Smooth muscle cell (in vitro differentiated cells): Measurements from ENCODE around the gene CTBP2. TPM values are rescaled to one million over a fixed set of nuclear protein-coding genes. Genes with fewer than 3 reads are reported as not detected.

ENCODE experiments used
- DNase-seq: peaks from one replicate; lab custom pipeline; 2025; ENCODE audit not compliant: unreplicated experiment; lab: John Stamatoyannopoulos, UW
- H2AFZ ChIP-seq: fragments of 200-600 bp; sonication (generic); 2 replicates; pipeline ENCODE4 v1.6.0; 2016; ENCODE audit warnings: antibody characterized with exemption, low read depth, mild to moderate bottlenecking
- H3F3A ChIP-seq: fragments of 200-600 bp; sonication (generic); 2 replicates; pipeline ENCODE4 v1.6.0; 2017; ENCODE audit warnings: antibody characterized with exemption, low read depth
- H3K27ac ChIP-seq: fragments of 200-600 bp; sonication (generic); 2 replicates; pipeline ENCODE4 v1.5.1; 2016; ENCODE audit warnings: low read depth, mild to moderate bottlenecking
- H3K27me3 ChIP-seq: fragments of 200-600 bp; sonication (generic); 2 replicates; pipeline ENCODE4 v1.6.1; 2016; ENCODE audit warnings: low read depth, mild to moderate bottlenecking
- H3K36me3 ChIP-seq: fragments of 200-600 bp; sonication (generic); 2 replicates; pipeline ENCODE4 v1.5.1; 2016; ENCODE audit warnings: low read depth
- H3K4me1 ChIP-seq: fragments of 200-600 bp; sonication (generic); 2 replicates; pipeline ENCODE4 v1.5.1; 2016; ENCODE audit warnings: low read depth
- H3K4me2 ChIP-seq: fragments of 200-600 bp; sonication (generic); 2 replicates; pipeline ENCODE4 v1.6.0; 2016; ENCODE audit warnings: mild to moderate bottlenecking
- H3K4me3 ChIP-seq: fragments of 200-600 bp; sonication (generic); 2 replicates; pipeline ENCODE4 v1.5.1; 2016; ENCODE audit warnings: mild to moderate bottlenecking
- H3K79me2 ChIP-seq: fragments of 200-600 bp; sonication (generic); 2 replicates; pipeline ENCODE4 v1.6.0; 2016; ENCODE audit warnings: low read depth, mild to moderate bottlenecking
- H3K9ac ChIP-seq: fragments of 200-600 bp; sonication (generic); 2 replicates; pipeline ENCODE4 v1.6.0; 2016; ENCODE audit warnings: low read depth
- H3K9me3 ChIP-seq: fragments of 200-600 bp; sonication (generic); replicated peaks from 2 replicates; pipeline ENCODE4 v1.5.1; 2016; ENCODE audit warnings: low read depth
- H4K20me1 ChIP-seq: fragments of 200-600 bp; sonication (generic); 2 replicates; pipeline ENCODE4 v1.6.0; 2016; ENCODE audit warnings: low read depth
- CTCF ChIP-seq: fragments of 200-600 bp; sonication (generic); IDR thresholded peaks from 2 replicates; pipeline ENCODE4 v1.5.1; 2017; ENCODE audit warnings: borderline replicate concordance, mild to moderate bottlenecking, antibody characterized with exemption; ENCODE audit not compliant: insufficient read depth, poor library complexity, severe bottlenecking
- WGBS: methylation state at CpG from one replicate; pipeline ENCODE4 v1.1.7; 2016; ENCODE audit warnings: low lambda C conversion rate; 5-methylcytosine and 5-hydroxymethylcytosine counted together
- polyA plus RNA-seq: library from polyadenylated mRNA; unstranded; fragments of >200 nt; fragmentation: Nextera tagmentation; extraction: Ambion mirVana; gene quantifications from 2 replicates; pipeline ENCODE4 v1.2.1, GENCODE V29; 2016
- total RNA-seq: library from RNA; depleted of rRNA; stranded (reverse); fragments of >200 nt; gene quantifications from 2 replicates; pipeline ENCODE4 v1.2.3, GENCODE V29; 2014

Gene CTBP2
- total and polyA plus RNA-seq, 2 experiments from 2014 or later = 49.9 to 69.5 TPM

DNA sequence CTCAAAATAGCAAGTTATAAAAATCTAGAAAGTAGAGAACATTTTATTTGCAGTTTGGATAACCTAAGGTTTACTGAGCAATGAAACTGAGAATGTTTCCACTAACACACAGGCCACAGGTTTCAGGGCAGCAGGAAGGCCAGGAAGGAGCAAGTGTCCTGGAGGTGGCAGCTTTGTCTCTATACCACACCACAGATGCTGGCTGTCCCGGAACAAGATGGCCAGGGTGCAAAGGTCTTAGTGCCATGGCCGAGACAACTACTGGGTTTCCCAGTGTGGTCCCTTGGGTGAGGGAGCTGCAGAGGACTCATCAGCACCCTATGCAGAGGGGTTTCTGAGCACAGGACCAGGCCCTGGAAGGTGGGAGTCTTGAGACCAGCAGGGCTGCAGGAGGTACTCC is 92.0 kb downstream of the CTBP2 start:
- Histone ChIP-seq H4K20me1 (peaks cover 100% of the 10 kb centered on the region), H2AFZ (no peak overlapping the region), H3K9ac (no peak overlapping the region), H3K4me1 (peaks cover 20% of the 10 kb centered on the region), H3K4me3 (no peak overlapping the region), H3K27me3 (no peaks in the 10 kb centered on the region), H3K36me3 (no peaks in the 10 kb centered on the region), H3K9me3 (no peaks in the 10 kb centered on the region), H3K4me2 (no peak overlapping the region), H3F3A (peaks cover 13% of the 10 kb centered on the region), H3K27ac (no peak overlapping the region), H3K79me2 (peaks cover 78% of the 10 kb centered on the region)
- 93% methylated on average over 2 of the region's 2 CpGs for WGBS
- no peak for TF ChIP-seq CTCF
- no peak for DNase-seq

DNA sequence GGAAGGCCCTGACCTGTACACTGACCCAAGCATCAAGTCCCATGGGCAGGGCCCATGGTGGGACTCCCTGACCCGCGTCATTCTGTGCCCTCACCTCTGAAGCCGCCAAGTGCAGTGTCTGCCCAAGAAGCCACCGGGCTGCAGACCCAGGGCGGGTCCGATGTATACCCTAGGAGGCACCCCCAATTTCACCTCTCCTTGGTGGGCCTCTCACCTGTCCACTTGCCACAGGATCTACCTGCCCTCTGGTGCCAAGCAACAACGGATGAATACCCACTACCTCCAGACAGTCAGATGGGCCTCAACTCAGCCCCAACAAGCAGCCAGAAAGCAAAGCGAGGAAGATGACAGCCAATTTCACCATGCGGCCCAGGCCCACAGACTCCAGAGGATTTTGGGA is 92.6 kb downstream of the CTBP2 start:
- H3K4me1 ChIP-seq = peaks cover 20% of the 10 kb centered on the region
- H2AFZ ChIP-seq = no peak overlapping the region
- no peak for TF ChIP-seq CTCF
- H3K4me3 ChIP-seq = no peak overlapping the region
- WGBS = 98% methylated on average over 9 of the region's 9 CpGs
- no peaks in the 10 kb centered on the region for H3K36me3 ChIP-seq
- no peaks in the 10 kb centered on the region for H3K9me3 ChIP-seq
- peaks cover 100% of the 10 kb centered on the region for H4K20me1 ChIP-seq
- H3K9ac ChIP-seq = no peak overlapping the region
- H3K4me2 ChIP-seq = no peak overlapping the region
- no peak for DNase-seq
- peaks cover 78% of the 10 kb centered on the region for H3K79me2 ChIP-seq
- H3K27me3 ChIP-seq = no peaks in the 10 kb centered on the region
- peaks cover 13% of the 10 kb centered on the region for H3F3A ChIP-seq
- H3K27ac ChIP-seq = no peak overlapping the region

DNA sequence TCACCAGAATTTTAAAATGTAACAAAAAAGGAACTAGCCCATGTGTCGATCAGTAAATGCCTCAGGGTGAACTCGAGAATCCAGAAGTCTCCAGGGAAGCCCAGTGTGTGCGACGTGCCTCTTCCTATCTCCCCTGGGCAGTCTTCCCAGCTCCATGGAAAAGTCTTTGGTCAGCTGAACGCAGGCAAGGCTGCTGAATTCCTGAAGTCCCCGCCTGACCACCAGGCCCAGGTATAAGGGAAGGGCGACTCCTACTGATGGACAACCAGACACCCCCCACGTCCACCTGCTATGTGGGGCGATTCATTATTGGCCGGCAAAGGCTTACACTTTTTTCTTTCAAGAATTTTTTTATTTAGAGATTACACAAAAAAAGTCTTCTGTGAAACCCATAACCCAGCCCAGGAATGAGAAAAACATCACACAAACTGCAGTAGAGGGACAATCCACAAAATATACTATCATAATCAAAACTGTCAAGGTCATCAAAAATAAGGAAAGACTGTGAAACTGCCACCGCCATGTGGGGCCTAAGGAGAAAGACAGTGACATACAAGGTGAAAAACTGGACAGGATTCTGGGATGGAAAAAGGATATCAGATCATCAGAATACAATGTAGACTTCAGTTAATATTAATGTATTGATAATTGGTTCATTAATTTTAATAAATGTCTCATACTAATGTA is 93.5 kb downstream of the CTBP2 start:
- H3K36me3 ChIP-seq = no peaks in the 10 kb centered on the region
- H3K79me2 ChIP-seq = peaks cover 75% of the 10 kb centered on the region
- no peaks in the 10 kb centered on the region for H3K9me3 ChIP-seq
- no peak for DNase-seq
- no peak for TF ChIP-seq CTCF
- no peak overlapping the region for H3K4me3 ChIP-seq
- peaks cover 20% of the 10 kb centered on the region for H3K4me1 ChIP-seq
- peaks cover 100% of the 10 kb centered on the region for H4K20me1 ChIP-seq
- H3K27me3 ChIP-seq = no peaks in the 10 kb centered on the region
- 92% methylated on average over 11 of the region's 11 CpGs for WGBS
- no peak overlapping the region for H3K9ac ChIP-seq
- no peak overlapping the region for H2AFZ ChIP-seq
- no peak overlapping the region for H3K27ac ChIP-seq
- H3K4me2 ChIP-seq = no peak overlapping the region
- peaks cover 13% of the 10 kb centered on the region for H3F3A ChIP-seq
